ENCODE results near the gene TSSC4.

DNA sequence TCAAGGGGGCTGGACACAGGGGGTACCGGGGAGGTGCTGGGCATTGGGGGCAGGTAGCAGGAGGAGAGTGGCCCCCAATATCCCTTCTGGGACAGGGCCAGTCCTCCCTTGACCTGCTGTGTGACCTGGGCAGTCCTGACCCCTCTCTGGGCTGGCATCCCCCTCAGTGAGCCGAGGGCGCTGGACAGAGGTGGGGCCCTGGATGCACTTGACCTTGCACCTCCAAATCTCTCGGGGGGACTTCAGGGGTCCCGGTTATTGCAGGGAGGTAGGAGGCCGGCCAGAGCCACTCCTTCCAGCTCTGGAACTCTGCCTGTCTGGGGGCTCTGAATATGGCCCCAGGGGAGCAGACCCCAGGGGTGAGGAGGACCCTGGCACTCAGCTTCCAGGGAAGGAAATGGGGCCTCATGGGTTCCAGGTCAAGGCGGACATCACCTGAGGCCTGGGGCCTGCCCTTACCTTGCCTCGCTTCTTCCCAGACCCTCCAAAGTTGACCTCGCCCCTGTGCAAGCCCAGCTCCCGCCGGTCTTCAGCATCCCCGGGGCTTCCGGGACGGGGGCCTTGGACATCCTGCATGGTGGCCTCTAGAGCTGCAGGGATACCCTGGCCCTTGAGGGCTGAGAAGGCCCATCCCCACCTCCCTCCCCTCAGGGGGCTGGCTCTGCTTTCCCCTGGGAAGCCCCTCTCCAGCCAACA lies 22.1 kb downstream of the TSSC4 start:
- TF ChIP-seq FOXM1 (IDR thresholded peaks at IDR 0.05; ENCODE audit: borderline replicate concordance) (no peak), NFRKB (IDR thresholded peaks at IDR 0.05) (no peak), ZNF384 (IDR thresholded peaks at IDR 0.05) (no peak), CTBP1 (IDR thresholded peaks at IDR 0.05; ENCODE audit: borderline replicate concordance) (no peak), FOXK2 (IDR thresholded peaks at IDR 0.05) (no peak), LEF1 (IDR thresholded peaks at IDR 0.05; ENCODE audit: borderline replicate concordance) (no peak), BHLHE40 (IDR thresholded peaks at IDR 0.05; ENCODE audit: borderline replicate concordance) (no peak)

Data from HEK293T (cell line).